WTC11 (cell line): ENCODE results near the gene ZNF804B. TPM values are rescaled to one million over a fixed set of nuclear protein-coding genes. Genes with fewer than 3 reads are reported as not detected.
A peak's percentile ranks its signal among the peaks of the same experiment; 100 is the strongest.

Source experiments
- ATAC-seq: fragments of 200-7000 bp; cut with Tn5 transposase; 2 replicates; pipeline ENCODE4 v1.10.0; 2021; ENCODE audit warnings: mild to moderate bottlenecking, moderate library complexity
- CTCF ChIA-PET: fragments of 300-600 bp; sonication (Branson Sonifier 250); formaldehyde crosslinking; loops from one replicate; lab custom pipeline; 2021; ENCODE audit warnings: antibody characterized with exemption; lab: Charles Lee
- POLR2A ChIA-PET: fragments of 350-600 bp; sonication (Branson Sonifier 250); formaldehyde crosslinking; loops from one replicate; lab custom pipeline; 2021; ENCODE audit warnings: antibody characterized with exemption; lab: Charles Lee
- DNase-seq: peaks from one replicate; pipeline ENCODE4 v3.0.0; 2021; ENCODE audit warnings: low spot score
- H3K27ac Mint-ChIP-seq: 2 replicates; pipeline ENCODE4 v1.8.0; 2021; ENCODE audit warnings: mixed read lengths
- H3K27me3 Mint-ChIP-seq: 2 replicates; pipeline ENCODE4 v1.8.0; 2021; ENCODE audit warnings: low read depth, mild to moderate bottlenecking, moderate library complexity, mixed read lengths
- H3K36me3 Mint-ChIP-seq: 2 replicates; pipeline ENCODE4 v1.8.0; 2021; ENCODE audit warnings: mixed read lengths
- H3K4me1 Mint-ChIP-seq: 2 replicates; pipeline ENCODE4 v1.8.0; 2022; ENCODE audit warnings: mixed read lengths
- H3K4me3 Mint-ChIP-seq: 2 replicates; pipeline ENCODE4 v1.8.0; 2021; ENCODE audit warnings: mild to moderate bottlenecking, moderate library complexity, mixed read lengths
- H3K9me3 Mint-ChIP-seq: 2 replicates; pipeline ENCODE4 v1.8.0; 2021; ENCODE audit warnings: mixed read lengths
- CBFB ChIP-seq: sonication (generic); formaldehyde crosslinking; IDR thresholded peaks from 2 replicates; pipeline ENCODE4 v1.8.1; 2022; ENCODE audit warnings: mild to moderate bottlenecking, low read depth, missing genetic modification reagents
- CREM ChIP-seq: sonication (generic); formaldehyde crosslinking; IDR thresholded peaks from 2 replicates; pipeline ENCODE4 v1.8.1; 2022; ENCODE audit warnings: mild to moderate bottlenecking, missing genetic modification reagents, moderate library complexity
- CTCF ChIP-seq: fragments of 200-600 bp; IDR thresholded peaks from 2 replicates; pipeline ENCODE4 v1.8.0; 2022; ENCODE audit warnings: antibody characterized with exemption
- E2F1 ChIP-seq: sonication (generic); formaldehyde crosslinking; IDR thresholded peaks from 2 replicates; pipeline ENCODE4 v1.8.0; 2022; ENCODE audit warnings: mild to moderate bottlenecking, missing genetic modification reagents
- GRHL2 ChIP-seq: fragments of 250-450 bp; sonication (Bioruptor Pico); IDR thresholded peaks from 2 replicates; pipeline ENCODE4 v1.8.0; 2022; ENCODE audit warnings: mild to moderate bottlenecking, moderate library complexity; ENCODE audit not compliant: insufficient replicate concordance, severe bottlenecking
- HMGA2 ChIP-seq: fragments of 250-450 bp; sonication (Bioruptor Pico); IDR thresholded peaks from 2 replicates; pipeline ENCODE4 v1.4.0; 2021; ENCODE audit warnings: mild to moderate bottlenecking, moderate library complexity
- NFE2L1 ChIP-seq: sonication (generic); formaldehyde crosslinking; IDR thresholded peaks from 2 replicates; pipeline ENCODE4 v1.8.1; 2023; ENCODE audit warnings: missing genetic modification reagents
- SOX15 ChIP-seq: fragments of 250-450 bp; sonication (Bioruptor Pico); IDR thresholded peaks from 2 replicates; pipeline ENCODE4 v1.9.0; 2021; ENCODE audit warnings: mild to moderate bottlenecking
- ZBTB43 ChIP-seq: sonication (generic); formaldehyde crosslinking; IDR thresholded peaks from 2 replicates; pipeline ENCODE4 v1.8.1; 2023; ENCODE audit warnings: mild to moderate bottlenecking, missing genetic modification reagents
- ZMAT4 ChIP-seq: fragments of 250-450 bp; sonication (Bioruptor Pico); IDR thresholded peaks from 2 replicates; pipeline ENCODE4 v1.9.0; 2021; ENCODE audit warnings: mild to moderate bottlenecking
- ZNF263 ChIP-seq: sonication (generic); formaldehyde crosslinking; IDR thresholded peaks from 2 replicates; pipeline ENCODE4 v1.8.1; 2022; ENCODE audit warnings: low read depth, mild to moderate bottlenecking, moderate library complexity, missing genetic modification reagents
- ZNF423 ChIP-seq: fragments of 250-450 bp; sonication (Bioruptor Pico); IDR thresholded peaks from 2 replicates; pipeline ENCODE4 v2.1.2; 2022; ENCODE audit warnings: mild to moderate bottlenecking, moderate library complexity
- ZNF532 ChIP-seq: fragments of 250-450 bp; sonication (Bioruptor Pico); IDR thresholded peaks from 2 replicates; pipeline ENCODE4 v1.9.0; 2021; ENCODE audit warnings: mild to moderate bottlenecking, borderline replicate concordance
- total RNA-seq: library from RNA; stranded (reverse); gene quantifications from 3 replicates; pipeline ENCODE4 v1.2.3, GENCODE V29; 2021
- TF ChIP-seq, protein P1 (sequence below): sonication (generic); formaldehyde crosslinking; IDR thresholded peaks from 2 replicates; pipeline ENCODE4 v1.8.0; 2023; ENCODE audit warnings: missing genetic modification reagents, mild to moderate bottlenecking, borderline replicate concordance
- TF ChIP-seq, protein P2 (sequence below): sonication (generic); formaldehyde crosslinking; IDR thresholded peaks from 2 replicates; pipeline ENCODE4 v1.8.1; 2022; ENCODE audit warnings: missing genetic modification reagents, borderline replicate concordance
- TF ChIP-seq, protein P3 (sequence below): sonication (generic); formaldehyde crosslinking; IDR thresholded peaks from 2 replicates; pipeline ENCODE4 v1.8.0; 2022; ENCODE audit warnings: mild to moderate bottlenecking, missing genetic modification reagents

Gene ZNF804B
- total RNA-seq, 1 experiment from 2014 or later, result 0.04 TPM

DNA sequence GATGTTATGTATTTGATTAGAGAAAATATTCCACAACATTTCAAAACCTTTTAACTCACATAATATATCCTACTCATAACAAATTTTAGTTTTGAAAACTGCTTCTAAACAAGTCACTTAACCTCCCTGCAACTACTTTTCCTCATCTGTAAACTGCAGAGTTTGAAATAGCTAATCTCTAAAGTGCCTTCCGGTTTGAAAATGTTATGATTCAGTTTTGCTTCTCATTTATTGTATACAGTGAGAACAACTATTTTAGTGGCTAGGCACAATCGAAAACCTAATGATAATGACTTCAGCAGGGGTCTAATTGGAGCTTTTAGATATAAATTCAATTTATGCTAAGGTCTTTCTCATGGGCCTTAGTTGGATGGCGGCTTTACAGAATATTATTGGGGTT, 66.7 kb downstream of the ZNF804B start:
- CTCF ChIA-PET, result no interaction called here
- H3K4me3 Mint-ChIP-seq, result no peak overlapping the region
- no peaks in the 10 kb centered on the region; the same call in 1 of the 2 replicates for H3K36me3 Mint-ChIP-seq
- ATAC-seq, result no peak
- H3K4me1 Mint-ChIP-seq, result no peaks in the 10 kb centered on the region
- no peak overlapping the region for H3K27ac Mint-ChIP-seq
- DNase-seq, result no peak
- H3K9me3 Mint-ChIP-seq, result peaks cover 14% of the 10 kb centered on the region
- no peaks in the 10 kb centered on the region for H3K27me3 Mint-ChIP-seq
- POLR2A ChIA-PET, result no interaction called here
- TF ChIP-seq E2F1 (CRISPR knock-in tag), result no peak
- TF ChIP-seq HMGA2 (CRISPR knock-in tag), result no peak
- TF ChIP-seq NFE2L1, result no peak
- TF ChIP-seq ZBTB43 (CRISPR knock-in tag), result no peak
- TF ChIP-seq ZNF263 (CRISPR knock-in tag), result no peak
- TF ChIP-seq, protein P1, sequence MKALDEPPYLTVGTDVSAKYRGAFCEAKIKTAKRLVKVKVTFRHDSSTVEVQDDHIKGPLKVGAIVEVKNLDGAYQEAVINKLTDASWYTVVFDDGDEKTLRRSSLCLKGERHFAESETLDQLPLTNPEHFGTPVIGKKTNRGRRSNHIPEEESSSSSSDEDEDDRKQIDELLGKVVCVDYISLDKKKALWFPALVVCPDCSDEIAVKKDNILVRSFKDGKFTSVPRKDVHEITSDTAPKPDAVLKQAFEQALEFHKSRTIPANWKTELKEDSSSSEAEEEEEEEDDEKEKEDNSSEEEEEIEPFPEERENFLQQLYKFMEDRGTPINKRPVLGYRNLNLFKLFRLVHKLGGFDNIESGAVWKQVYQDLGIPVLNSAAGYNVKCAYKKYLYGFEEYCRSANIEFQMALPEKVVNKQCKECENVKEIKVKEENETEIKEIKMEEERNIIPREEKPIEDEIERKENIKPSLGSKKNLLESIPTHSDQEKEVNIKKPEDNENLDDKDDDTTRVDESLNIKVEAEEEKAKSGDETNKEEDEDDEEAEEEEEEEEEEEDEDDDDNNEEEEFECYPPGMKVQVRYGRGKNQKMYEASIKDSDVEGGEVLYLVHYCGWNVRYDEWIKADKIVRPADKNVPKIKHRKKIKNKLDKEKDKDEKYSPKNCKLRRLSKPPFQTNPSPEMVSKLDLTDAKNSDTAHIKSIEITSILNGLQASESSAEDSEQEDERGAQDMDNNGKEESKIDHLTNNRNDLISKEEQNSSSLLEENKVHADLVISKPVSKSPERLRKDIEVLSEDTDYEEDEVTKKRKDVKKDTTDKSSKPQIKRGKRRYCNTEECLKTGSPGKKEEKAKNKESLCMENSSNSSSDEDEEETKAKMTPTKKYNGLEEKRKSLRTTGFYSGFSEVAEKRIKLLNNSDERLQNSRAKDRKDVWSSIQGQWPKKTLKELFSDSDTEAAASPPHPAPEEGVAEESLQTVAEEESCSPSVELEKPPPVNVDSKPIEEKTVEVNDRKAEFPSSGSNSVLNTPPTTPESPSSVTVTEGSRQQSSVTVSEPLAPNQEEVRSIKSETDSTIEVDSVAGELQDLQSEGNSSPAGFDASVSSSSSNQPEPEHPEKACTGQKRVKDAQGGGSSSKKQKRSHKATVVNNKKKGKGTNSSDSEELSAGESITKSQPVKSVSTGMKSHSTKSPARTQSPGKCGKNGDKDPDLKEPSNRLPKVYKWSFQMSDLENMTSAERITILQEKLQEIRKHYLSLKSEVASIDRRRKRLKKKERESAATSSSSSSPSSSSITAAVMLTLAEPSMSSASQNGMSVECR (CRISPR knock-in tag), result no peak
- no peak for TF ChIP-seq SOX15
- TF ChIP-seq ZNF532, result no peak
- TF ChIP-seq, protein P2, sequence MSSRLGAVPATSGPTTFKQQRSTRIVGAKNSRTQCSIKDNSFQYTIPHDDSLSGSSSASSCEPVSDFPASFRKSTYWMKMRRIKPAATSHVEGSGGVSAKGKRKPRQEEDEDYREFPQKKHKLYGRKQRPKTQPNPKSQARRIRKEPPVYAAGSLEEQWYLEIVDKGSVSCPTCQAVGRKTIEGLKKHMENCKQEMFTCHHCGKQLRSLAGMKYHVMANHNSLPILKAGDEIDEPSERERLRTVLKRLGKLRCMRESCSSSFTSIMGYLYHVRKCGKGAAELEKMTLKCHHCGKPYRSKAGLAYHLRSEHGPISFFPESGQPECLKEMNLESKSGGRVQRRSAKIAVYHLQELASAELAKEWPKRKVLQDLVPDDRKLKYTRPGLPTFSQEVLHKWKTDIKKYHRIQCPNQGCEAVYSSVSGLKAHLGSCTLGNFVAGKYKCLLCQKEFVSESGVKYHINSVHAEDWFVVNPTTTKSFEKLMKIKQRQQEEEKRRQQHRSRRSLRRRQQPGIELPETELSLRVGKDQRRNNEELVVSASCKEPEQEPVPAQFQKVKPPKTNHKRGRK (CRISPR knock-in tag), result no peak

DNA sequence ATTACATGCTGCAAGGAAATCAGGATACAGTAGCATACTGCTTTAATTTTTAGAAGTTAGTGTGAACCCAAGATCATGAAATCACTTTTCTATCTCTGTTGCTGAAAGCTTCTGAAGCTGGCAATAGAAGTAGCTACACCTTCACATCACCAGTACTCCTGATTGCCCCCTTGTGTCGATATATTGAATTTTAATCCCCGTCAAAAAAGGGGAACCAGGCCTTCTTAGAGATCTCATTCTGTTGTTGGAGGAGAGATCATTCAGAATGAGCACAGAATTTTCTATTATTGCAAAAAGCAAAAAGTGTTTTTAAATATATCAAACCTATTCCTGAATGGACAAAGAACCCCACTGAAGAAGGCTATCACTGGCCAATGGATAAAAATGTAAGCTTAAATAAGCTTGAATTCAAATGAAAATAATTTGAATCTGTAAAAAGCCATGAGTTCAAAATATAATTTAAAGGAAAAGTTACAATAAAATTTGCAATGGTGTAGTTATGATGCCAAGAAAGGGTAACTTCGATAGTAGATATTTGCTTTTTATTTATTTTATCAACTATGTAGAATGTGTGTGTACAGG, 75.7 kb downstream of the ZNF804B start:
- DNase-seq, result no peak
- peak; percentile 68 for ATAC-seq
- H3K4me3 Mint-ChIP-seq, result no peak overlapping the region

More for the DNA sequence above, 75.7 kb downstream of the ZNF804B start:
- ChIA-PET CTCF (interaction anchor here (0.6 to 2.2 kb wide), 17 partner anchors 8 to 945 kb away, joined by 3 to 21 read pairs (median 4); partner anchors contain the start of gene ZNF804B), POLR2A (no interaction called here)
- TF ChIP-seq E2F1 (CRISPR knock-in tag), result no peak
- TF ChIP-seq SOX15, result no peak
- TF ChIP-seq ZMAT4 (CRISPR knock-in tag), result no peak
- peak; percentile 30; the same call in 1 of the 2 replicates for TF ChIP-seq CTCF
- TF ChIP-seq CREM (CRISPR knock-in tag), result no peak
- TF ChIP-seq GRHL2 (CRISPR knock-in tag), result no peak
- TF ChIP-seq, protein P3, sequence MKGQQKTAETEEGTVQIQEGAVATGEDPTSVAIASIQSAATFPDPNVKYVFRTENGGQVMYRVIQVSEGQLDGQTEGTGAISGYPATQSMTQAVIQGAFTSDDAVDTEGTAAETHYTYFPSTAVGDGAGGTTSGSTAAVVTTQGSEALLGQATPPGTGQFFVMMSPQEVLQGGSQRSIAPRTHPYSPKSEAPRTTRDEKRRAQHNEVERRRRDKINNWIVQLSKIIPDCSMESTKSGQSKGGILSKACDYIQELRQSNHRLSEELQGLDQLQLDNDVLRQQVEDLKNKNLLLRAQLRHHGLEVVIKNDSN, result no peak
- TF ChIP-seq ZNF423 (CRISPR knock-in tag), result no peak
- no peak for TF ChIP-seq CBFB (CRISPR knock-in tag)
- H3K27ac Mint-ChIP-seq, result no peak overlapping the region
- no peaks in the 10 kb centered on the region for H3K9me3 Mint-ChIP-seq
- no peaks in the 10 kb centered on the region for H3K36me3 Mint-ChIP-seq
- no peaks in the 10 kb centered on the region for H3K27me3 Mint-ChIP-seq
- no peaks in the 10 kb centered on the region for H3K4me1 Mint-ChIP-seq
